Trophoblast cell (in vitro differentiated cells and primary cell): ENCODE measurements around the gene MX2.

Experiments used
- DNase-seq, 2 donors: peaks; one replicate each; pipeline ENCODE4 v3.0.0-alpha.2; 2016
- H2AFZ ChIP-seq: 2 replicates; pipeline ENCODE4 v1.6.1; 2013; ENCODE audit warnings: low read length, moderate library complexity, mild to moderate bottlenecking; ENCODE audit not compliant: insufficient read depth, poor library complexity
- H2AK5ac ChIP-seq: 2 replicates; pipeline ENCODE4 v1.6.1; 2013; ENCODE audit warnings: mild to moderate bottlenecking, low read length
- H2BK120ac ChIP-seq: 2 replicates; pipeline ENCODE4 v1.6.1; 2013; ENCODE audit warnings: low read length, mild to moderate bottlenecking, moderate library complexity; ENCODE audit not compliant: insufficient read depth, poor library complexity
- H2BK12ac ChIP-seq: 2 replicates; pipeline ENCODE4 v1.6.1; 2013; ENCODE audit warnings: mild to moderate bottlenecking, low read length, moderate library complexity
- H2BK5ac ChIP-seq: 2 replicates; pipeline ENCODE4 v1.6.1; 2013; ENCODE audit warnings: low read length, low read depth, moderate library complexity, mild to moderate bottlenecking; ENCODE audit not compliant: poor library complexity
- H3K14ac ChIP-seq: 2 replicates; pipeline ENCODE4 v1.6.1; 2013; ENCODE audit warnings: mild to moderate bottlenecking, low read length
- H3K18ac ChIP-seq: 2 replicates; pipeline ENCODE4 v1.6.1; 2013; ENCODE audit warnings: mild to moderate bottlenecking, low read length
- H3K23ac ChIP-seq: 2 replicates; pipeline ENCODE4 v1.6.1; 2013; ENCODE audit warnings: low read length
- H3K27ac ChIP-seq: 2 replicates; pipeline ENCODE4 v1.5.1; 2013; ENCODE audit warnings: low read depth, mild to moderate bottlenecking, inconsistent platforms, low read length, moderate library complexity
- H3K27me3 ChIP-seq: 2 replicates; pipeline ENCODE4 v1.6.1; 2013; ENCODE audit warnings: inconsistent platforms, mild to moderate bottlenecking, low read length, moderate library complexity; ENCODE audit not compliant: insufficient read depth
- H3K36me3 ChIP-seq, 2 experiments: 1 replicate in 1 of 2; 2 replicates in 1 of 2; pipeline ENCODE4 v1.6.1; 2013; ENCODE audit warnings: low read length in 2 of 2, mild to moderate bottlenecking in 2 of 2, moderate library complexity in 1 of 2; ENCODE audit not compliant: insufficient read depth in 2 of 2, control insufficient read depth in 1 of 2
- H3K4ac ChIP-seq: 2 replicates; pipeline ENCODE4 v1.6.1; 2013; ENCODE audit warnings: low read depth, mild to moderate bottlenecking, low read length, moderate library complexity
- H3K4me1 ChIP-seq, 2 experiments: 1 replicate in 1 of 2; 2 replicates in 1 of 2; pipeline ENCODE4 v1.6.1; 2013; ENCODE audit warnings: low read length in 2 of 2, mild to moderate bottlenecking in 2 of 2, moderate library complexity in 1 of 2; ENCODE audit not compliant: insufficient read depth in 2 of 2, control insufficient read depth in 1 of 2
- H3K4me2 ChIP-seq: 2 replicates; pipeline ENCODE4 v1.6.1; 2013; ENCODE audit warnings: inconsistent platforms, mild to moderate bottlenecking, low read length, moderate library complexity
- H3K4me3 ChIP-seq: 2 replicates; pipeline ENCODE4 v1.5.1; 2013; ENCODE audit warnings: mild to moderate bottlenecking, low read depth, low read length, inconsistent platforms
- H3K79me1 ChIP-seq: one replicate; pipeline ENCODE4 v1.6.1; 2013; ENCODE audit warnings: low read length
- H3K79me2 ChIP-seq: 2 replicates; pipeline ENCODE4 v1.6.1; 2013; ENCODE audit warnings: low read length, mild to moderate bottlenecking; ENCODE audit not compliant: control insufficient read depth, insufficient read depth, poor library complexity
- H3K9ac ChIP-seq: 2 replicates; pipeline ENCODE4 v1.6.1; 2013; ENCODE audit warnings: mild to moderate bottlenecking, low read length
- H3K9me3 ChIP-seq: 2 replicates; pipeline ENCODE4 v1.6.1; 2013; ENCODE audit warnings: low read depth, mild to moderate bottlenecking, control low read depth, inconsistent platforms, low read length; ENCODE audit not compliant: insufficient read depth
- H4K12ac ChIP-seq: 2 replicates; pipeline ENCODE4 v1.6.1; 2013; ENCODE audit warnings: low read depth, mild to moderate bottlenecking, low read length, moderate library complexity
- H4K8ac ChIP-seq: 2 replicates; pipeline ENCODE4 v1.6.1; 2013; ENCODE audit warnings: low read depth, mild to moderate bottlenecking, low read length, moderate library complexity
- H4K91ac ChIP-seq: one replicate; pipeline ENCODE4 v1.6.1; 2013; ENCODE audit warnings: low read depth, mild to moderate bottlenecking, low read length, moderate library complexity
- WGBS: extraction: QIAGEN DNeasy Blood & Tissue Kit; methylation state at CpG from one replicate; pipeline ENCODE4 v1.1.7; 2013; ENCODE audit warnings: missing lambda C conversion rate; ENCODE audit not compliant: insufficient read length, insufficient coverage; ENCODE audit errors: extremely low coverage; 5-methylcytosine and 5-hydroxymethylcytosine counted together

MX2 gene

GRCh38 chr21:41364308-41364707, 2.5 kb downstream of the MX2 start:
- Histone ChIP-seq H3K4me2 (no peak overlapping the region), H2AFZ (no peak overlapping the region), H2AK5ac (no peak overlapping the region), H3K4ac (no peak overlapping the region), H3K79me2 (no peaks in the 10 kb centered on the region), H3K23ac (no peak overlapping the region), H2BK120ac (no peak overlapping the region), H4K8ac (no peak overlapping the region), H4K91ac (no peak overlapping the region), H3K4me1 (peaks cover 4 to 7% of the 10 kb centered on the region in 2 experiments), H3K18ac (no peak overlapping the region), H4K12ac (no peak overlapping the region), H3K27ac (no peak overlapping the region), H2BK5ac (no peak overlapping the region), H3K9ac (no peak overlapping the region), H3K27me3 (no peaks in the 10 kb centered on the region), H3K9me3 (no peaks in the 10 kb centered on the region), H3K79me1 (no peaks in the 10 kb centered on the region), H3K4me3 (no peak overlapping the region), H3K14ac (no peak overlapping the region), H2BK12ac (no peak overlapping the region), H3K36me3 (no peaks in the 10 kb centered on the region)
- DNase-seq, result peak; percentile 70 to 71
- WGBS, result no CpG with 5 or more reads among the region's 6 CpGs

GRCh38 chr21:41365377-41366107, 3.7 kb downstream of the MX2 start:
- H3K23ac ChIP-seq, result no peak overlapping the region
- H2BK12ac ChIP-seq, result no peak overlapping the region
- H3K79me1 ChIP-seq, result no peaks in the 10 kb centered on the region
- H3K14ac ChIP-seq, result no peak overlapping the region
- H2BK5ac ChIP-seq, result no peak overlapping the region
- no peak overlapping the region for H3K27ac ChIP-seq
- H2AFZ ChIP-seq, result no peak overlapping the region
- no CpG with 5 or more reads among the region's 15 CpGs for WGBS
- H3K18ac ChIP-seq, result no peak overlapping the region
- H3K9ac ChIP-seq, result no peak overlapping the region
- no peak for DNase-seq
- H3K79me2 ChIP-seq, result no peaks in the 10 kb centered on the region
- no peak overlapping the region for H2AK5ac ChIP-seq
- no peak overlapping the region for H4K8ac ChIP-seq
- H3K4ac ChIP-seq, result no peak overlapping the region
- H2BK120ac ChIP-seq, result no peak overlapping the region
- H3K4me3 ChIP-seq, result no peak overlapping the region
- H3K9me3 ChIP-seq, result no peaks in the 10 kb centered on the region
- no peak overlapping the region for H4K12ac ChIP-seq
- H3K36me3 ChIP-seq, result no peaks in the 10 kb centered on the region
- H3K4me1 ChIP-seq, result peaks cover 4 to 12% of the 10 kb centered on the region in 2 experiments
- H4K91ac ChIP-seq, result no peak overlapping the region
- H3K4me2 ChIP-seq, result no peak overlapping the region
- H3K27me3 ChIP-seq, result no peaks in the 10 kb centered on the region

GRCh38 chr21:41366522-41367151, 4.8 kb downstream of the MX2 start:
- H4K8ac ChIP-seq, result no peak overlapping the region
- no peaks in the 10 kb centered on the region for H3K27me3 ChIP-seq
- no peak overlapping the region for H3K9ac ChIP-seq
- no peak overlapping the region for H3K23ac ChIP-seq
- no peak overlapping the region for H2BK12ac ChIP-seq
- H2BK5ac ChIP-seq, result no peak overlapping the region
- no peak overlapping the region for H2AFZ ChIP-seq
- H3K9me3 ChIP-seq, result no peaks in the 10 kb centered on the region
- no peak overlapping the region for H3K4ac ChIP-seq
- no peaks in the 10 kb centered on the region for H3K79me1 ChIP-seq
- H4K12ac ChIP-seq, result no peak overlapping the region
- no peak overlapping the region for H2AK5ac ChIP-seq
- WGBS, result no CpG with 5 or more reads among the region's 12 CpGs
- H4K91ac ChIP-seq, result no peak overlapping the region
- H3K4me2 ChIP-seq, result no peak overlapping the region
- H3K27ac ChIP-seq, result no peak overlapping the region
- DNase-seq, result peak; percentile 98 to 99
- no peak overlapping the region for H3K18ac ChIP-seq
- no peak overlapping the region for H3K14ac ChIP-seq
- no peak overlapping the region for H3K4me3 ChIP-seq
- H3K79me2 ChIP-seq, result no peaks in the 10 kb centered on the region
- no peaks in the 10 kb centered on the region for H3K36me3 ChIP-seq
- no peak overlapping the region for H2BK120ac ChIP-seq
- H3K4me1 ChIP-seq, result peaks cover 4 to 12% of the 10 kb centered on the region in 2 experiments

GRCh38 chr21:41367301-41367944, 5.6 kb downstream of the MX2 start:
- H3K4me1 ChIP-seq, result peaks cover 4 to 12% of the 10 kb centered on the region in 2 experiments
- H4K91ac ChIP-seq, result no peak overlapping the region
- H3K27ac ChIP-seq, result no peak overlapping the region
- H3K4me2 ChIP-seq, result no peak overlapping the region
- H2AFZ ChIP-seq, result no peak overlapping the region
- no peaks in the 10 kb centered on the region for H3K36me3 ChIP-seq
- no peak overlapping the region for H4K8ac ChIP-seq
- no peak overlapping the region for H2BK5ac ChIP-seq
- no peak overlapping the region for H3K18ac ChIP-seq
- no peak overlapping the region for H2AK5ac ChIP-seq
- H3K27me3 ChIP-seq, result no peaks in the 10 kb centered on the region
- H3K4ac ChIP-seq, result no peak overlapping the region
- no peak overlapping the region for H4K12ac ChIP-seq
- H3K14ac ChIP-seq, result no peak overlapping the region
- no peak overlapping the region for H3K4me3 ChIP-seq
- no peak for DNase-seq
- H2BK12ac ChIP-seq, result no peak overlapping the region
- H2BK120ac ChIP-seq, result no peak overlapping the region
- H3K23ac ChIP-seq, result no peak overlapping the region
- H3K79me2 ChIP-seq, result no peaks in the 10 kb centered on the region
- no peaks in the 10 kb centered on the region for H3K9me3 ChIP-seq
- no peak overlapping the region for H3K9ac ChIP-seq
- no peaks in the 10 kb centered on the region for H3K79me1 ChIP-seq
- WGBS, result no CpG with 5 or more reads among the region's 9 CpGs
